SK-N-SH (cell line): ENCODE data around the gene OR10V1.

Source experiments
- TF ChIP-seq, protein P1 (sequence below): fragments of 200-600 bp; sonication (generic); IDR thresholded peaks from 2 replicates; pipeline ENCODE4 v1.6.1; 2017; ENCODE audit warnings: antibody characterized with exemption, mild to moderate bottlenecking, moderate library complexity
- TF ChIP-seq, protein P2 (sequence below): IDR thresholded peaks from 2 replicates; pipeline ENCODE4 v1.6.1; 2012; ENCODE audit warnings: mild to moderate bottlenecking, low read depth, low read length, moderate library complexity

DNA sequence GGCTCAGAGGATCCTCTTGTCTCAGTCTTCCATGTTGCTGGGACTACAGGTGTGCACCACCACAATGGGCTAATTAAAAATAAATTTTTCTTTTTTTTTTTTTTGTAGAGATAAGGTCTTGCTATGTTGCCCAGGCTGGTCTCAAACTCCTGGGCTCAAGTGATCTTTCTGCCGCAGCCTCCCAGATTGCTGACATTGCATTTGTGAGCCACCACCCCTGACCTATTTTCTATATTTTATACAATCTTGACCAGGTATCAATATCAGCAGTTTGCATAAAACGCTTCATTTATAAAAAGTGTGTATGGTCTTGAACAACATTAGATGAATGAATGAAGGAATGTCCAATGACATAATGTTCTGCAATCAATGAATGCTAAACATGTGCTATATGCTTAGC is 32.5 kb upstream of the OR10V1 start:
- TF ChIP-seq, protein P1, sequence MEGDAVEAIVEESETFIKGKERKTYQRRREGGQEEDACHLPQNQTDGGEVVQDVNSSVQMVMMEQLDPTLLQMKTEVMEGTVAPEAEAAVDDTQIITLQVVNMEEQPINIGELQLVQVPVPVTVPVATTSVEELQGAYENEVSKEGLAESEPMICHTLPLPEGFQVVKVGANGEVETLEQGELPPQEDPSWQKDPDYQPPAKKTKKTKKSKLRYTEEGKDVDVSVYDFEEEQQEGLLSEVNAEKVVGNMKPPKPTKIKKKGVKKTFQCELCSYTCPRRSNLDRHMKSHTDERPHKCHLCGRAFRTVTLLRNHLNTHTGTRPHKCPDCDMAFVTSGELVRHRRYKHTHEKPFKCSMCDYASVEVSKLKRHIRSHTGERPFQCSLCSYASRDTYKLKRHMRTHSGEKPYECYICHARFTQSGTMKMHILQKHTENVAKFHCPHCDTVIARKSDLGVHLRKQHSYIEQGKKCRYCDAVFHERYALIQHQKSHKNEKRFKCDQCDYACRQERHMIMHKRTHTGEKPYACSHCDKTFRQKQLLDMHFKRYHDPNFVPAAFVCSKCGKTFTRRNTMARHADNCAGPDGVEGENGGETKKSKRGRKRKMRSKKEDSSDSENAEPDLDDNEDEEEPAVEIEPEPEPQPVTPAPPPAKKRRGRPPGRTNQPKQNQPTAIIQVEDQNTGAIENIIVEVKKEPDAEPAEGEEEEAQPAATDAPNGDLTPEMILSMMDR, result no peak
- TF ChIP-seq, protein P2, sequence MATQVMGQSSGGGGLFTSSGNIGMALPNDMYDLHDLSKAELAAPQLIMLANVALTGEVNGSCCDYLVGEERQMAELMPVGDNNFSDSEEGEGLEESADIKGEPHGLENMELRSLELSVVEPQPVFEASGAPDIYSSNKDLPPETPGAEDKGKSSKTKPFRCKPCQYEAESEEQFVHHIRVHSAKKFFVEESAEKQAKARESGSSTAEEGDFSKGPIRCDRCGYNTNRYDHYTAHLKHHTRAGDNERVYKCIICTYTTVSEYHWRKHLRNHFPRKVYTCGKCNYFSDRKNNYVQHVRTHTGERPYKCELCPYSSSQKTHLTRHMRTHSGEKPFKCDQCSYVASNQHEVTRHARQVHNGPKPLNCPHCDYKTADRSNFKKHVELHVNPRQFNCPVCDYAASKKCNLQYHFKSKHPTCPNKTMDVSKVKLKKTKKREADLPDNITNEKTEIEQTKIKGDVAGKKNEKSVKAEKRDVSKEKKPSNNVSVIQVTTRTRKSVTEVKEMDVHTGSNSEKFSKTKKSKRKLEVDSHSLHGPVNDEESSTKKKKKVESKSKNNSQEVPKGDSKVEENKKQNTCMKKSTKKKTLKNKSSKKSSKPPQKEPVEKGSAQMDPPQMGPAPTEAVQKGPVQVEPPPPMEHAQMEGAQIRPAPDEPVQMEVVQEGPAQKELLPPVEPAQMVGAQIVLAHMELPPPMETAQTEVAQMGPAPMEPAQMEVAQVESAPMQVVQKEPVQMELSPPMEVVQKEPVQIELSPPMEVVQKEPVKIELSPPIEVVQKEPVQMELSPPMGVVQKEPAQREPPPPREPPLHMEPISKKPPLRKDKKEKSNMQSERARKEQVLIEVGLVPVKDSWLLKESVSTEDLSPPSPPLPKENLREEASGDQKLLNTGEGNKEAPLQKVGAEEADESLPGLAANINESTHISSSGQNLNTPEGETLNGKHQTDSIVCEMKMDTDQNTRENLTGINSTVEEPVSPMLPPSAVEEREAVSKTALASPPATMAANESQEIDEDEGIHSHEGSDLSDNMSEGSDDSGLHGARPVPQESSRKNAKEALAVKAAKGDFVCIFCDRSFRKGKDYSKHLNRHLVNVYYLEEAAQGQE, result no peak
